GM23338 (cell line): ENCODE measurements around the gene TRAF3. TPM values are rescaled to one million over a fixed set of nuclear protein-coding genes. Genes with fewer than 3 reads are reported as not detected.

Source experiments
- ATAC-seq: fragments of 200-7000 bp; cut with Tn5 transposase; 3 replicates; pipeline ENCODE4 v1.9.1; 2020
- DNase-seq: peaks from one replicate; pipeline ENCODE4 v3.0.0-alpha.2; 2015; ENCODE audit warnings: low spot score
- H2AFZ ChIP-seq: fragments of 200-600 bp; sonication (generic); 2 replicates; pipeline ENCODE4 v1.8.0; 2016; ENCODE audit warnings: antibody characterized with exemption, mild to moderate bottlenecking, moderate library complexity
- H3F3A ChIP-seq: fragments of 200-600 bp; sonication (generic); replicated peaks from 2 replicates; pipeline ENCODE4 v1.8.0; 2017; ENCODE audit warnings: antibody characterized with exemption, mixed run types, low read depth
- H3K27ac ChIP-seq: fragments of 200-600 bp; sonication (generic); 2 replicates; pipeline ENCODE4 v1.6.1; 2016; ENCODE audit warnings: low read depth
- H3K27me3 ChIP-seq: fragments of 200-600 bp; sonication (generic); 2 replicates; pipeline ENCODE4 v1.8.0; 2016; ENCODE audit warnings: mild to moderate bottlenecking, mixed run types, moderate library complexity; ENCODE audit not compliant: insufficient read depth
- H3K36me3 ChIP-seq: fragments of 200-600 bp; sonication (generic); 2 replicates; pipeline ENCODE4 v1.8.0; 2016; ENCODE audit warnings: mild to moderate bottlenecking; ENCODE audit not compliant: insufficient read depth
- H3K4me1 ChIP-seq: fragments of 200-600 bp; sonication (generic); 2 replicates; pipeline ENCODE4 v1.8.0; 2016; ENCODE audit warnings: mild to moderate bottlenecking, moderate library complexity; ENCODE audit not compliant: insufficient read depth
- H3K4me2 ChIP-seq: fragments of 200-600 bp; sonication (generic); 2 replicates; pipeline ENCODE4 v1.7.1; 2017; ENCODE audit warnings: mixed run types
- H3K4me3 ChIP-seq: fragments of 200-600 bp; sonication (generic); 2 replicates; pipeline ENCODE4 v1.6.1; 2016; ENCODE audit warnings: mixed run types
- H3K79me2 ChIP-seq: fragments of 200-600 bp; sonication (generic); replicated peaks from 2 replicates; pipeline ENCODE4 v1.8.0; 2017; ENCODE audit warnings: mild to moderate bottlenecking; ENCODE audit not compliant: insufficient read depth
- H3K9me2 ChIP-seq: fragments of 200-600 bp; sonication (generic); 2 replicates; pipeline ENCODE4 v1.8.0; 2017; ENCODE audit not compliant: insufficient read depth
- H4K20me1 ChIP-seq: fragments of 200-600 bp; sonication (generic); replicated peaks from 2 replicates; pipeline ENCODE4 v1.8.0; 2017; ENCODE audit warnings: mild to moderate bottlenecking; ENCODE audit not compliant: insufficient read depth
- H3K27ac Mint-ChIP-seq: 2 replicates; pipeline ENCODE4 v1.8.0; 2020; ENCODE audit warnings: inconsistent platforms, mild to moderate bottlenecking, moderate library complexity, mixed read lengths
- H3K27me3 Mint-ChIP-seq: 3 replicates; pipeline ENCODE4 v1.8.0; 2022; ENCODE audit warnings: low read depth, mild to moderate bottlenecking, moderate library complexity, mixed read lengths, inconsistent platforms; ENCODE audit not compliant: insufficient read depth, poor library complexity
- H3K36me3 Mint-ChIP-seq: 3 replicates; pipeline ENCODE4 v1.8.0; 2021; ENCODE audit warnings: low read depth, mild to moderate bottlenecking, inconsistent platforms, moderate library complexity, mixed read lengths
- H3K4me1 Mint-ChIP-seq: 3 replicates; pipeline ENCODE4 v1.8.0; 2020; ENCODE audit warnings: mild to moderate bottlenecking, inconsistent platforms, mixed read lengths
- H3K4me3 Mint-ChIP-seq: 3 replicates; pipeline ENCODE4 v1.8.0; 2021; ENCODE audit warnings: moderate library complexity, mild to moderate bottlenecking, inconsistent platforms, mixed read lengths
- H3K9me3 Mint-ChIP-seq: 3 replicates; pipeline ENCODE4 v1.8.0; 2020; ENCODE audit warnings: moderate library complexity, mild to moderate bottlenecking, inconsistent platforms, mixed read lengths
- CREB1 ChIP-seq: fragments of 250-450 bp; sonication (Bioruptor Pico); IDR thresholded peaks from 2 replicates; pipeline ENCODE4 v1.5.0; 2020; ENCODE audit warnings: low read depth, mild to moderate bottlenecking, moderate library complexity
- CTCF ChIP-seq, 2 experiments: fragments of 200-600 bp in 1 of 2; sonication (generic) in 1 of 2; conservative IDR thresholded peaks; 2 replicates each; pipeline versions ENCODE4 v1.5.1 to v1.6.1; 2016 to 2017; ENCODE audit warnings: antibody characterized with exemption in 2 of 2, low read depth in 2 of 2, mild to moderate bottlenecking in 2 of 2, moderate library complexity in 1 of 2
- EZH2 ChIP-seq: fragments of 200-600 bp; sonication (generic); IDR thresholded peaks from one replicate; pipeline ENCODE4 v1.8.0; 2017; ENCODE audit warnings: antibody characterized with exemption, mild to moderate bottlenecking, low read depth; ENCODE audit not compliant: unreplicated experiment
- EZH2phosphoT487 ChIP-seq: fragments of 200-600 bp; sonication (generic); IDR thresholded peaks from one replicate; pipeline ENCODE4 v1.8.1; 2018; ENCODE audit warnings: antibody characterized with exemption; ENCODE audit not compliant: unreplicated experiment
- JUNB ChIP-seq: IDR thresholded peaks from one replicate; pipeline ENCODE4 v1.6.1; 2016; ENCODE audit warnings: antibody characterized with exemption; ENCODE audit not compliant: unreplicated experiment
- NANOG ChIP-seq: IDR thresholded peaks from 2 replicates; pipeline ENCODE4 v1.6.1; 2016; ENCODE audit warnings: antibody characterized with exemption, borderline replicate concordance
- POLR2AphosphoS5 ChIP-seq: IDR thresholded peaks from 2 replicates; pipeline ENCODE4 v1.6.1; 2016; ENCODE audit warnings: antibody characterized with exemption, low read depth
- STAT1 ChIP-seq: IDR thresholded peaks from one replicate; pipeline ENCODE4 v1.6.1; 2016; ENCODE audit warnings: antibody characterized with exemption; ENCODE audit not compliant: unreplicated experiment
- ZNF331 ChIP-seq: fragments of 250-450 bp; sonication (Bioruptor Pico); IDR thresholded peaks from 2 replicates; pipeline ENCODE4 v1.5.0; 2020; ENCODE audit warnings: low read depth, mild to moderate bottlenecking, moderate library complexity
- ZNF462 ChIP-seq: fragments of 250-450 bp; sonication (Bioruptor Pico); IDR thresholded peaks from 2 replicates; pipeline ENCODE4 v1.5.0; 2020; ENCODE audit warnings: mild to moderate bottlenecking, moderate library complexity
- polyA plus RNA-seq: library from polyadenylated mRNA; unstranded; fragments of >200 nt; fragmentation: Nextera tagmentation; extraction: Ambion mirVana; gene quantifications from 2 replicates; pipeline ENCODE4 v1.2.1, GENCODE V29; 2016
- total RNA-seq: library from RNA; depleted of rRNA; stranded (reverse); fragments of >200 nt; shearing (Covaris generic); gene quantifications from 2 replicates; pipeline ENCODE4 v1.2.3, GENCODE V29; 2014

TRAF3 gene
- total and polyA plus RNA-seq, 2 experiments from 2014 or later: 3.7 to 9.3 TPM

DNA sequence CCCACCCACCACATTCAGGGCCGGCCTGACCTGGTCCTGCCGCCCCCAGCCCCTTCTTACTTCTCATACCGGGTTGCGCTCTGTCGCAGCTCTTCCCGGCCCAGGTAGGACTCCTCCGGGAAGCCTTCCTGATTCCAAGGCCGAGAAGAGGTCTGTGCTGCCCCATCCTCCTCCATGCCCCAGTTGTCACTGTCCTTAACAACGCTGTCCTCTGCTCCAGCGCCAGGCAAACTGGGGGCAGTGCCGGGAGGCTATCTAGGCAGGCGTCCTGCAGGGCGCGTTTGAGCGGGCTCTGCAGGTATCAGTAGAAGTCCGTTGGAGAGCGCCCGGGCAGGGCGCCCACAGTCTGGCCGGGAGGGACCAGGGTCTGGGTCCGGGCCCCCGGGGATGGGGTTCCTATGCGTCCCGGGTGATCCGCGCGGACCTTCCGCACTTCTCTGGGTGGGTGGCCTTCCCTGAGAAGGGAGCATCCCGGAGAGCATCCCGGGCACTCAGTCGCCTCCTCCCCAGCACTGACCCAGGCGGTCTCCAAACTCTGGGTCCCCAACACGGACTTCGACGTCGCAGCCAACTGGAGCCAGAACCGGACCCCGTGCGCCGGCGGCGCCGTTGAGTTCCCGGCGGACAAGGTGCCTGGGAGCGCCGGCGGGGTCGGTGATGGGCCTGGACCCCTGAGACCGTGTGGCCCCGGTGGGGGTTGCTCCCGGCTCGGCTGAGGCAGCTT is 146.1 kb downstream of the TRAF3 start:
- peak; percentile 11 for ATAC-seq
- peak overlapping the region; percentile 63 for H3K4me3 Mint-ChIP-seq
- Histone ChIP-seq H2AFZ (peak overlapping the region; percentile 91), H3K4me2 (peak overlapping the region; percentile 96), H3K36me3 (no peaks in the 10 kb centered on the region), H3K27me3 (peaks cover 75% of the 10 kb centered on the region), H3F3A (peaks cover 10% of the 10 kb centered on the region), H3K9me2 (peaks cover 13% of the 10 kb centered on the region), H3K79me2 (no peaks in the 10 kb centered on the region), H4K20me1 (no peaks in the 10 kb centered on the region; the same call in 1 of the 2 replicates), H3K4me1 (peaks cover 8% of the 10 kb centered on the region), H3K27ac (no peak overlapping the region), H3K4me3 (peak overlapping the region; percentile 66)
- H3K36me3 Mint-ChIP-seq: no peaks in the 10 kb centered on the region
- no peak overlapping the region for H3K27ac Mint-ChIP-seq
- peak; percentile 50 for DNase-seq
- TF ChIP-seq EZH2phosphoT487 (no peak), EZH2 (peak; percentile 62)
- H3K27me3 Mint-ChIP-seq: peaks cover 39% of the 10 kb centered on the region
- peaks cover 12% of the 10 kb centered on the region for H3K4me1 Mint-ChIP-seq
- no peaks in the 10 kb centered on the region for H3K9me3 Mint-ChIP-seq

- no peak for DNase-seq
- H3K4me3 Mint-ChIP-seq: no peak overlapping the region
- peaks cover 81% of the 10 kb centered on the region for H3K27me3 ChIP-seq
- TF ChIP-seq STAT1 (no peak), JUNB (no peak), CREB1 (CRISPR knock-in tag) (no peak), CTCF (conservative IDR thresholded peaks at IDR 0.05; ENCODE audit: low read depth in 2 of 2) (no peak), ZNF331 (CRISPR knock-in tag) (no peak), POLR2AphosphoS5 (no peak), NANOG (no peak), ZNF462 (CRISPR knock-in tag) (no peak), EZH2 (no peak)
Observed at GRCh38 chr14:102923925-102924486, 146.8 kb downstream of the TRAF3 start.

More at GRCh38 chr14:102923925-102924486, 146.8 kb downstream of the TRAF3 start:
- Histone ChIP-seq H3K4me1 (peaks cover 8% of the 10 kb centered on the region), H3K27ac (no peak overlapping the region), H4K20me1 (no peaks in the 10 kb centered on the region), H3F3A (peaks cover 10% of the 10 kb centered on the region), H3K36me3 (no peaks in the 10 kb centered on the region), H3K4me2 (peak overlapping the region; percentile 96), H3K9me2 (peaks cover 13% of the 10 kb centered on the region), H3K4me3 (peak overlapping the region; percentile 66), H3K79me2 (no peaks in the 10 kb centered on the region), H2AFZ (peak overlapping the region; percentile 91)
- Mint-ChIP-seq H3K4me1 (peaks cover 12% of the 10 kb centered on the region), H3K36me3 (no peaks in the 10 kb centered on the region), H3K27me3 (peaks cover 45% of the 10 kb centered on the region), H3K9me3 (no peaks in the 10 kb centered on the region), H3K27ac (no peak overlapping the region)
- no peak for ATAC-seq
